Stimulated activated CD4-positive, alpha-beta T cell treated with anti-CD3 and anti-CD28 coated beads, Interleukin-12 subunit alpha, Interleukin-12 subunit beta, amount 100 ng/mL, for 48 hours (primary cell): ENCODE measurements around the gene ASPHD1.
"Not testable (repeated sequence)": the region's sequence is repeated elsewhere in the genome, so short reads cannot be mapped to it uniquely, and the experiment has no call there.

Experiments used
- DNase-seq, 3 donors: peaks; one replicate each; pipeline ENCODE4 v3.0.0-alpha.2; 2020; ENCODE audit warnings: low read depth in 2 of 3, low spot score in 1 of 3

The ASPHD1 gene

DNA sequence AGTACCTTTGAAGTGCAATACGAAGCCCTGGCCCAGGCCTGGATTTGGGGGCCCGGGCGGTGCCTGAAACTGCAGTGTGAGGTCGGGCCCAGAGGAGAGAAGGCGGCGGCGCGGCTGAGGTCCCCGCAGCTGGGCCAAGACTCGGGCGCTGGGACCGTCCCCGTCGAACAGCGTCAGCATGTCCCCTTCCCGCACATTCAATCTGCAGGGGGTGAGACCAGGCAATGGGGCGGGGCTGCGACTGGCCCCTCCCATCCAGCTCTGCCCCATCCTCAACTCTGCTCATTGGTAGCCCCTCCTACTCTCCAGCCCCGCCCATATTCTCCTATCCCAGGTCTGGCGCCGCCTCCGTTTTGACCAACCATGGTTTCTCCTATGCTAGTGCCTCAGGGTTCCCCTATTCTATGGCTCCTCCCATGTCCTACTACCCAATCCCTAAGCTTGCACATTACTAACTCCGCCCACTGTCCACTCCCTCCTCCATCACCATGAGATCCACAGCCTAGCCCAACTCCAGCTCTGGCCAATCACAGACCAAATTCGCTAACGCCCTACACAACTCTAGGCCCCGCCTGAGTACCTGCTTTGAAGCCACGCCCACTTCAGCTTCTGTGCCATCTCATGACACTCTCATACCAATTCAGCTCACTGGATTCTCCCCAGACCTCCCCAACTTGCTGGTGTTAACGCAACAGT is 22.9 kb upstream of the ASPHD1 start:
- DNase-seq: peak; percentile 56 to 68 (median 59)

DNA sequence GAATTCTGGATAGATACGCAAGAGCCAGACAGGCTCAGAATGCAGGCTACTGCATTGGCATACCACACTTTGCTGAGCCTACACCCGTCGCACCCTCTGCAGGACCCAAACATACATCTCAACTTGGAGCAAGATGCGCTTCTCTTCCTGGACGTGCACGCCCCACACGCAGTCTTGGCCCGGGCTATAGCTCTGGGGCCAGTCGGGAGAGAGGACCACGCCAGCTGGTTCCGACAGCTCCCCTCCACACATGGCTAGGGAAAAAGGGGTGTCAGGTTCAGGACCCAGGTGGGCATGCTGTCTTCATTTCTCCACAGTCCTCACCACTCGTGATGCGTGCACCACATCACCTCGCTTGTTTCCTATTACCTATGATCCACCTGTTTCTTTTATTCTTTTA is 22.1 kb upstream of the ASPHD1 start:
- DNase-seq: no peak

DNA sequence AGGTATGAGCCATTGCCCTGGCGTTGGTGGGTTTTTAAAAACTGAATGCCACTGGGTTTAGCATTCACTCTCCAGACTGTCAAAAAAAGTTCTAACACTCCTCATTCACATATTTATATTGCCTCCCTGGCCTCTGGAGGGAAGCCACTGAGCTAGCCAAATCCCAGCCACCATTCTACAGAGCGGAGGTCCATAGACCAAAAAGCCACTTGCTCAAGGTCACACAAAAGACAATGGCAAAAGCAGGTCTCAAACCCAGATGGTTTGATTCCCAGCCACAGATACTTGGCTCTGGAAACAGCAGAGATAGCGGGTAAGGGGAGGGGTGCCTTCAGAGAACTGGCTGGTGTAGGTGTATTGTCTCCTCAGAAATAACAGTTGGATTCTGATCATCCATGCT is 19.2 kb upstream of the ASPHD1 start:
- no peak for DNase-seq

DNA sequence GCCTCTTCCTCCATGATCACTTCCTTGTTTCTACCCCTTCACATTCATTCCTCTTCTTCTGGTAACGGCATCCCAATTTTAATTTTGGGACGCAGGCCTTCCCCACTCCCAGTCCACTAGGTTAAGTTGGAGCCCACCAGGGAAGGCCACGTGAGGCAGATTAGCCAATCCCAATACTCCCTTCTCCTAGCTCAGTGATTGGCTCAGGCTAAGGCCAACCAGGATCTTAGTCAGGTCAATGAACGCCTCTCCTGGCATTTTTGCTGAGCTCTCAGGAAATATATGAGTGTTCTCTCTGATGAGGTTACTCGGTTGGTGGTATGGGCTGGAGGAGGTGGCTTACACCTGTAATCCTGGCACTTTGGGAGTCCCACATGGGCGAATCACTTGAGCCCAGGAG is 16.3 kb upstream of the ASPHD1 start:
- DNase-seq: no peak

DNA sequence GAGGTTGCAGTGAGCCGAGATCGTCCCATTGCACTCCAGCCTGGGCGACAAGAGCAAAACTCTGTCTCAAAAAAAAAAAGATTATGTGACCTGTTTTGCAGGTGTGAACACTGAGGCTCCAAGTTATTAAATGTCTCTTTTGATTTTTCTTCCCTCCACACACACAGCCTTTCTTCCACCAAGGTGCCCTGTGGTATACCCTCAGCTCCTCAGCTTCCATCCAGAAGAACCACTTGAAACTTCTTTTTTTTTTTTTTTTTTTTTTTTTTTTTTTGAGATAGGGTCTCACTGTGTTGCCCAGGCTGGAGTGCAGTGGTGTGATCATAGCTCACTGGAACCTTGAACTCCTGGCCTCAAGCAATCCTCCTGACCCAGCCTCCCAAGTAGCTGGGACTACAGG is 10.9 kb upstream of the ASPHD1 start:
- DNase-seq: not testable (repeated sequence)

DNA sequence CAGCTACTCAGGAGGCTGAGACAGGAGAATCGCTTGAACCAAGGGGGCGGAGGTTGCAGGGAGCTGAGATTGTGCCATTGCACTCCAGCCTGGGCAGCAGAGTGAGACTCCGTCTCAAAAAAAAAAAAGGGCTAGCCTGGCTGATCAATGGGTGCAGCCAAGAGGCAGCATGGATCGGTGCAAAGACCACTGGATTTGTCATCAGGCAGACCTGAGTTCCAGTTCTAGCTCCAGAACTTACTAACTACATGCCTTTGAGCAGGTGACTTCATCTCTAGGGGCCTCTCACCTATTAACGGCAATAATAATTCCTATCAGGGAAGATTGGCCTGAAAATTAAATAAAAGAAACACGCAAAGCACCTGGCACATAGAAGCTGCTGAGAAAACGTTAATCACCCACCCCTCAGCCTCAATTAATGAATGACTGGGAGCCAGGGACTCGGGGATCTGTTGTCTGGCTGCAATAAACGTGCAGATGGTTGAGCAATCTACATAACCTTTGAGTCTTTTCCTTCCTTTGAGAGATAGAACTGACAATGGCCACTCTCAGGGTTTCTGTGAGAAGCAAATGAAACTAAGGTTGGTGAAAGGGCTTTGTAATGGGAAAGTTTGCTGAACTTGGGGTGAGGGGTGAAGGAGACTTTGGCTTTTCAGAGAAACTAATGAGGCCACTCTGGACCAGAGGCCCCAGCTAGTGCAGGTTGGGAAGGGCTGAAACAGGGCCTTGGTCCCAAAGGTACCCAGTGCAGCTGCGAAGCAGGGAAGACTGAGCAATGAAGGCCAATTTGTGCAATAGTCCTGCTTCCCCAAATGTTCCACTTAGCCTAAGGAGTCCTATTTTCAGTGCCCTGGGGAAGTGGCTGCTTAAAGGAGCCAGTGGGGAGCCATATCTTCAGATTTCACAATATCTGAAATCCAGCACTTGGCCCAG is 8.5 kb upstream of the ASPHD1 start:
- DNase-seq: no peak

DNA sequence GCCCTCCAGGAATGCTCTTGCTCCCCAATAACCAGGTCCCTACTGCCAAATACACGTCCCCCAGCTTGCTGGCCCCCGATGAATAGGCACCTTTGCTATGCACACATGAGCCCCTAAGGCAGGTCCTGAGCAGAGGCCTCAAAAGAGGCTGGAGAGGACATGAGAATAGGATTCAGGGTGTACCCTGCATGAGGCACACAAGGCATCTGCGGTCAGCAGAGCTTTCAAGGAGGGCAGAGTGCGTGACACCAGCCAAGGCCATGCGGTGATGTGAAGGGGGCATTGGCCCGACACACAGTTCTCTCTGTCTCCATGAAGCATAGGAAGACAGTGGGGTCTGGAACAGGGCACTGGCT is 7.9 kb upstream of the ASPHD1 start:
- DNase-seq: no peak

DNA sequence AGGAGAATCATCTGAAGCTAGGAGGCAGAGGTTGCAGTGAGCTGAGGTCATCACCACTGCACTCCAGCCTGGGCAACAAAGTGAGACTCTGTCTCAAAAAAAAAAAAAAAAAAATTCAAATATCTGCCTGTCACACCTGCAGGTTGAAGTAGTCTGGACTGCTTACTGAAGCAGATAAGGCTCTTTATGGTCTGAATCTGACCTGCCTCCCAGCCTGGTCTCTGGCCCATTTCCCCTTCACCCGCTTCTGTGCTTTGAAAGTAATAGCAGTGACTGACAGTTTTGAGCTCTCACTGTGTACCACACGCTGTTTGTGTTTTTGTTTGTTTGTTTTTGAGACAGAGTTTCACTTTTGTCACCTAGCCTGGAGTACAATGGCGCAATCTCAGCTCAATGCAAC is 6.7 kb upstream of the ASPHD1 start:
- no peak for DNase-seq

DNA sequence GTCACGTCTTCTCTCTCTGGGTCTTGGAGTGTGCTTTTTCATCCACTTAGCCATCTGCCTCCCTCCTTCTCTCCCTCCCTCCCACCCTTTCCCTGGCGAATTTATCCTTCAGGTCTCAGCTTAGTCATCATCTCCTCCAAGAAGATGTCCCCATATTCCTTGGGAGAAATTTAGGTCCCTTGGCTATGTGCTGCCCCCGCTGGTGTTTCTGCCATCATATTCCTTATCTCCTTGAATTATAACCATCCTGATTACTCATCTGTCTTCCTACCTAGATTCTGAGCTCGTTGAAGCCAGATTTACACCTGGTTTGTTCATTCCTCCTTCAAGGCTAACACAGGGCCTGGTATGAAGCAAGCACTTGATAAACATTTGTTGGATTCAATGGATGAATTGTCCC is 5.9 kb upstream of the ASPHD1 start:
- DNase-seq: no peak

DNA sequence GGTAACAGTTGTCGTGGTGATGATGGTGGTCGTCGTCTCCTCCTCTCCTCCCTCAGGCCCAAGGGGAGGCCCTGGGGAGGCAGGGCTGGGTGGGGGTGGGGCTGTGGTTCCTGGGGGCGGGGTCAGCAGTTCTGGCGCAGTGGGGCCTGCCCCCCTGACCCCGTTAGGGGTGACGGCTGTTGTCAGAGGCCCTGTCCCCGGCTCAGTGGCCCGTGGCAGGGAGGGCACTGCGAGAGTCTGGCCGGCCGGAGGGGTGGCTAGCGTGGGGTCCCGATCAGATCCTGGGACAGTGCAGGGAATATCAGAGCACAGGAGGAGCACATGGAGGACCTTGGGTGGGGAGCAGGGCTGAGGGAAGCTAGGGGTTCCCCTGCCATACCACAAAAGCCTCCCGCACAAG is 3.4 kb upstream of the ASPHD1 start:
- no peak for DNase-seq

DNA sequence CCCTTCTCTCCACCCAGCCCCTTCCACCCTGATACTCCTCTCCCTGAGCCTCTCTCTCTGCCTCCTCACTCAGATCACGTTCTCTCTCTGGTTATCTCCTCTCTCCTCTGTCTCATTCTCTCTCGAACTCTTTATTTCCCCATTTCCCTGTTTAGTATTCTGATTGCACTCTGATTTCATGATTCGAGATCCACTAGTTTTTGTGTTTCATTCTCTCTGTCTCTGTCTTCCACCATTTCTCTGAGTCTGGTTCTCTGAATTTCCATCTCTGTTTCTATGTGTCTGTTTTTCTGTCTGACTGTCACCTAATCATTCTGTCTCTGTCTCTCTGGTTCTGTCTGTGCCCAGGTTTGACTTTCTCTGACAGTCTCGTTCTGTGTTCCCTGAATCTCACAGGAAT is 3.0 kb upstream of the ASPHD1 start:
- DNase-seq: no peak

DNA sequence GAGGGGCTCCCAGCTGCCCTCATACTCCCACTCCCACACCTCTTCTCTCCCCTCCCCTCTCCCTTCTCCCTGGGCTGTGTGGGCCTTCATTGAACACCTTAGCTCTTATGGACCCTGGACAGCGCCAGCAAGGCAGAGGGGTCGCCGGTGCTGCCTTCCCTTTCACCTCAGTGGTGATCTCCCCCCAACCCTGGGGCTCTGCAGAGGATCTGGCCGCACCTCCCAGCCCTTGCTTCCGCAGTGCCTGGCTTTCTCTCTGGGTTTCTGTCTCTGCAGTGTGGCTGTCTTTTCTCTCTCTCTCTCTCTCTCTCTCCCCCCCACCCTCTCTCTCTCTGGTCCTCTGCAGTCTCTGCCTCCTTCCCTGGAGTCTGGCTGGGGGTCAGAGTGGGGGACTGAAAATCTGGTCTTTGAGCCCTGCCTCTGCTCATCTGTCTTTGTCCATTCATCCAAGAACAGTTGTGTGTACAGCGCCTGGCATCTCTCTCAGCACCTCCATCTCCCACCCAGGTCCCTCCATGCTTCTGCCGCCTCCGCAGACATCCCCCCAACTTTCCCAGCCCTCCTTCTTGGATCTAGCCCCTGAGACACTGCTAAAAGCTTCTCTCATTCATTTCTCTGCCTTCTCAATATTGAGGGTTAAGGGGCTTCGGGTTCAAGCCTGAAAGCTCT is 2.0 kb upstream of the ASPHD1 start:
- no peak for DNase-seq

DNA sequence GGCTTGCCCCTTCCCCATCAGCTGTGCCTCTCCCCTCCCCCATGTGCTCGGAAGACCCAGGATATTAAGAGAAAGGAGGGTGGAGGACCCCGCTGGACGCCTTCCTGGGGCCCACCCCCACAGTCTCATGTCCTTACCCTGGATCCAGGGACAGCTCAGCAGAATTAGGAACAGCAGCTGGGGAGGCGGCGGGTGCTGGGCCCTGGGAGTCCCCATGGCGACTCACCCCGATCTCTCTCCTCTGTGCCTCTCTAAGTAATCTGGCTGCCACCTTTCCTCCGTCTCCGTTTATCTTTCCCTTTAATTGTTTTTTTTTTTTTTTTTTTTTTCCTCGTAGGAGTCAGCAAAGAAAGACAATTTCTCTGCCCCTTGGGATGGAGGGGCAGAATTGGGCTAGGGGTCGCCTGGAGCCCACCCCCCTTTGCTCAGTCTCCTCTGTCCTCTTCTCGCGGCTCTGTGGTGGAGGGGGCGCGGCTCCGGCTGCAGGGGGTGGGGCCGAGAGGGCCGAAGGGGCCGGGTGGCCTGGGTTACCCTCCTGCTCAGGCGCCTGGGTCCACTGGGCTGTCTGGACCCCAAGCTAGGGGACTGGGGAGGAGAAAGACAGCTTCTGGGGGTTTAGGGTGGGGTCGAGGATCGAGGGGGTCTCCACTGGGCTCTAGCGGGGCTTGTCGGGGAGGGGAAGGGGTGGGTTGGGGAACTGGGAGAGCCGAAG is 1.3 kb upstream of the ASPHD1 start:
- DNase-seq: no peak

DNA sequence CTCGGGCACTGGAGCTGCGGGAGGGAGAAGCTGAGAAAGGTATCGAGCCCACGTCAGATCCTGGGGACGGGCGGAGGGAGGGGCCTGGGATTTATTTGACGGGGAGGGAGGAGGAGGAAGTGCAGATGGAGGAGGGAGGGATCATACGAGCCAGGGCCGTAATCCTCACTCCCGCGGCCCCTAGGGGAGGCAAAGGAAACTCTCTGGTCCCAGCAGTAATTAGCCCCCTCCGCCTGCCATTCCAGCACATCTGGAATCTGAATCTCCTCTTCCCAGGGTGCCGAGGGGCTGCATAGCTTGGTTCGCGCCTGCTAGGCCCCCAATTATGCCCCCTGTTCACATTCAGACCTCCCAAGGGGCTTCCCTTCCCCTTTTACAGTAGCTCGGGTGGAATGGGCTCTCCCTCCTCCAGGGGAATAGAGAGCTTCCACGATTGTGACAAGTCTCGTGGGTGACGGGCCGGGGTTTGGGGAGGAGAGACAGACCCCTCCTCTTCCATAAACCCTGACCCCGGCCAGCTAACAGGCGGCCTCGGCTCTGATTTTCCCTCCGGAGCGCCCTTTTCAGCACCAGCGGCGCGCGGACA is 679 bp upstream of the ASPHD1 start, which contains the start of gene SEZ6L2:
TSS of gene SEZ6L2 (minus strand) at position 35 of the 586 bp plus-strand sequence. CDS start 531 bp downstream, outside the sequence.
- peak; percentile 25 to 64 (median 49) for DNase-seq

DNA sequence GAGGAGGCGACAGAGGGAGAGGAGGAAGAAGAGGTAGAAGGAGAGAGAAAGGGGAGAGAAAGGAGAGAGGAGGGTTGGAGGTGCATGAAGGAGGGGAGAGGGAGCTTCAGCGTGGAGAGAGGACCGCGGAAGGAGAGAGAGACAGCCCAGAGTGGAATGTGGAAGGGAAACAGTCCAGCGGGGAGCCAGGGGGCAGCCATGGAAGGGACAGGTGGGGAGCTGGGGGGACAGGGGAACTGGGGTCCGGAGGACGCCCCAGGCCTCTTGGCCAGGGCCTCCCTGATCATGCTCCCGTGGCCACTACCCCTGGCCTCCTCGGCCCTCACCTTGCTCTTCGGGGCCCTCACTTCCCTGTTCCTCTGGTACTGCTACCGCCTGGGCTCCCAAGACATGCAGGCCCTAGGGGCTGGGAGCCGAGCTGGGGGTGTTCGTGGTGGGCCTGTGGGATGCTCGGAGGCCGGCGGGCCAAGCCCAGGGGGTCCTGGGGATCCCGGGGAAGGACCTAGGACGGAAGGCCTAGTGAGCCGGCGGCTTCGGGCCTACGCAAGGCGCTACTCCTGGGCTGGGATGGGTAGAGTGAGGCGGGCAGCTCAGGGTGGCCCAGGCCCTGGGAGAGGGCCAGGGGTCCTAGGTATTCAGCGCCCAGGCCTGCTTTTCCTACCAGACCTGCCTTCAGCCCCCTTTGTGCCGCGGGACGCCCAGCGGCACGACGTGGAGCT is 759 bp downstream of the ASPHD1 start:
- no peak for DNase-seq

DNA sequence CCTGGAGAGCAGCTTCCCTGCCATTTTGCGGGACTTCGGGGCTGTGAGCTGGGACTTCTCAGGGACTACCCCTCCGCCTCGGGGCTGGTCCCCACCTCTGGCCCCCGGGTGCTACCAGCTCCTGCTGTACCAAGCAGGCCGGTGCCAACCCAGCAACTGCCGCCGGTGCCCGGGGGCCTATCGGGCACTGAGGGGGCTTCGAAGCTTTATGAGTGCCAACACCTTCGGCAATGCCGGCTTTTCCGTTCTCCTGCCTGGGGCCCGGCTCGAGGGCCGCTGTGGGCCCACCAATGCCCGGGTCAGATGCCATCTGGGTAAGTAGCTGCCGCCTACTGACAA is 1.3 kb downstream of the ASPHD1 start:
- no peak for DNase-seq

DNA sequence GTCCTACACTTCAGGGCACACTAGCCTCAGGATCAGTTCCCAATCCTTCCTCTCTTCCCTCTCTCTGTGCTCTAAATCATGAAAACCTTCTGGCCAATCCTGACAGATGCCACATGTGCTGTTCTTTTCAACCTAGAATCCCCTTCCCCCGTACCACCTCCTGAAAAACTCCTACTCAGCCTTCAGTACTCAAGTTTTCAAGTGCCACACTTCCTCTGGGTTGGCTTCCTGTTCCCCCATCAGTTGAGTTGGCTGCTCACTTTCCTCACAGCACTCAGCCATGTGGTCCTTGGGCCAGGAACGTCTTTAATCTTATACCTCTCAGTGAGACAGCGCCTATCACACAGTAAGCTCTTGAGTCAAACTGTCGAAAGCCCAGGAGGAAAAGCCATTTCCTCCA is 3.3 kb downstream of the ASPHD1 start:
- DNase-seq: no peak

DNA sequence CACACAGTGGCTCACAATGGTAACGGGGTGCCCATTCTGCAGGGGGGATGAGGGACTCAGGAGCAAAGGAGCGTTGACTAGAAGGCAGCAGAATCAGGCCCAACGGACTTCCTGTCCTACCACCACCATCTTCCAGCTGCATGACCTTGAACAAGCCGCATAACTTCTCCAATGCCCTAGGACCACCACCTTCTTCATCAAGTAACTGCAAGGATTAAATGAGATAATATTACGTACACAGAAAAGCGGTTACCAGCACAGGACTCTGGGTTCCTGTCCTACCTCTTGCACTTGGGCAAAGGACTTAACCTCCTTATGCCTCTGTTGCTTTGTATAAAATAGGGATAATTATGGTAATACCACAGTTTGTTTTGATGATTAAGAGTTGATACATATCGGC is 4.7 kb downstream of the ASPHD1 start:
- no peak for DNase-seq

DNA sequence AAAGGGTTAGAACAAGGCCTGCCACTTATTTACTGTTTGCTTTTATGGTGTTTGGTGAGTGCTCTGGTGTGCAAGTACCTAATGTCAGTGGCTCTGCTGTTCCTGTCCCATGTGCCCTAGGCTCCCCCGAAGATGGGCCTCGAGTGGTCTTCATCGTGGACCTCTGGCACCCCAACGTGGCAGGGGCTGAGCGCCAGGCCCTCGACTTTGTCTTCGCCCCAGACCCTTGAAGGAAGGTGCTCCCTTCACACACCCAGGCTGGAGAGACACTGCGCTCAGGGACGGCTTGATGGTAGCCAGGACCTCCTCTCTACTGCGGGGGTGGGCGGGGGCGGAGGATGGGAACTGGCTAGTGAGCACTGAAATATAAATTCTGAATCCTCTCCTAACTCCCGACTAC is 5.4 kb downstream of the ASPHD1 start:
- no peak for DNase-seq

DNA sequence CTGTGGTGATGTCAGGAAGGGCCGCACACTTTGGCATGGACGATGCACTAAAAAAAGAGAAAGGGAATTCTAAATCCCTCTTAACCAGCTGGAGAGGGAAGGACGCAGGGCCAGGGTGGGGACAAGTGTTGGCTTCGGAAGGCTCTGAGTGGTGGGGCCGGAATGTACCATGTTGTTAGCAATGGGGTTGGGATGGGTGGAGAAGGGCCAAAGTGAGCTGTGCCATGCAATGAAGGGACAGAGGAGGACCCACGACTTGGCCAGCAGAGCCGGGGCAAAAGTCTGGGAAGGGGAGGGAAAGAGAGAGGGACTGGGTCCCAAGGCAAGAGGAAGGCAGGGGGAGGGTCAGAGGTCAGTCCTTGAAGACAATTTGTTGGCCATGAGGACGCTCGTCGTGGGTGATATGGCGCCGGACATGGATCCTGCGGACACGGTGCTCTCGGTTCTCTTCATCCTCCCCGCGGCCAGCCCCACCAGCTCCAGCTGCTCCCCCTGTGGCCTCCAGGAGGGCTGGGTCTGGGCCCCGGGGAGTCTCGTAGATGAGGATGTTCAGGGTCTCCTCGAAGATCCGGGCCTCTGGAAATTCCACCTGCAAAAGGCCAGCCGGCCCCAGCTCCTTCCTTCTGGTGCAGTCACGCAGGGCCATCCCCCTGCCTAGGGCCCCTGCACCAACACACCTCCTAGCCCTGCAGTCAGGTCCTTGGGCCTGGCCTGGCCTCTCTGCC is 6.4 kb downstream of the ASPHD1 start:
- DNase-seq: no peak
